Measurements from ENCODE around the gene AGAP1.

DNA sequence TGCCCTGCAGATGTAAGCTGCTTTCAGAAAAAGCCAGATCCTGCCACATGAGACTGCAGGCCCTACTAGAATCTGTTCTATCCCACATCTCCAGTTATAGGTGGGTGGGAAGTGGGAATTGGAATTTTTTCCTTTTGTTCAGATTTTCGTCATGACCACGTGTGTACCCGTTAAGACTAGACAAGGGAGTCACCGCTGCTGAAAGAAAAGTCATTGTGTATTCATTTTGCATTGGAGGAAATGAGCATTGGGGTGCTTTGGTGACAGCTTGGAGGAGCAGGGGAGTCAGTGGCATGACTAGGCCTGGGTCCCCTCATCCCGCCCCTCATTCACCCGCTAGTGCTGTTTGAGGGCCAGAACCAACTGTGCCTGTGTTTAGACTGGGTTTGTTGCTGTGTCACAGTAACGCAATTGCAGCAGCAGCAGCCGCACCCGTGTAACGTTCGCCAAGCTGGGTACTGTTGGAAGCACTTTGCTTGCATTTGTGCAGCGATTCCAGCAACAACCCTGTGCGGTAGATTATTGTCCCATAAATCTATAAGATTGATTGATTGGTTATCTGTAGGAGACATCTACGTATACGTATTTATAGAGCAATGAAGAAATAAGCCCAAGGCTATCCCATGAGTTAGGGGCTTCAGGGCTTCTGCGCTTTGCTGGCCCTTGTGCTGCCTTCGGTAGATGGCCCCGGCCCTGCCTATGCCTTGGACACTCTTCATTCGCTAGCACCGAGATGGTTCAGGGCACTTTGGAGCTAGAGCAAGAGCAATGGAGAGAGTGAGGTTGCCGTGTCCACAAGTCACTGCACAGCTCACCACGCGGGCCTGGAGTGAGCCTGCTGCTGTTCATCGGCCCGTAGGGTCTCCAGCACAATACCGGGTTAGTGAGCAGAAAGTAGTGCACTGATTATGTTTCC, 194.9 kb downstream of the AGAP1 start:
- TF ChIP-seq, protein P1, sequence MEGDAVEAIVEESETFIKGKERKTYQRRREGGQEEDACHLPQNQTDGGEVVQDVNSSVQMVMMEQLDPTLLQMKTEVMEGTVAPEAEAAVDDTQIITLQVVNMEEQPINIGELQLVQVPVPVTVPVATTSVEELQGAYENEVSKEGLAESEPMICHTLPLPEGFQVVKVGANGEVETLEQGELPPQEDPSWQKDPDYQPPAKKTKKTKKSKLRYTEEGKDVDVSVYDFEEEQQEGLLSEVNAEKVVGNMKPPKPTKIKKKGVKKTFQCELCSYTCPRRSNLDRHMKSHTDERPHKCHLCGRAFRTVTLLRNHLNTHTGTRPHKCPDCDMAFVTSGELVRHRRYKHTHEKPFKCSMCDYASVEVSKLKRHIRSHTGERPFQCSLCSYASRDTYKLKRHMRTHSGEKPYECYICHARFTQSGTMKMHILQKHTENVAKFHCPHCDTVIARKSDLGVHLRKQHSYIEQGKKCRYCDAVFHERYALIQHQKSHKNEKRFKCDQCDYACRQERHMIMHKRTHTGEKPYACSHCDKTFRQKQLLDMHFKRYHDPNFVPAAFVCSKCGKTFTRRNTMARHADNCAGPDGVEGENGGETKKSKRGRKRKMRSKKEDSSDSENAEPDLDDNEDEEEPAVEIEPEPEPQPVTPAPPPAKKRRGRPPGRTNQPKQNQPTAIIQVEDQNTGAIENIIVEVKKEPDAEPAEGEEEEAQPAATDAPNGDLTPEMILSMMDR (IDR thresholded peaks at IDR 0.05), result no peak
- no peak for TF ChIP-seq POLR2A (IDR thresholded peaks at IDR 0.05)
